Stomach (tissue), 4 donors: ENCODE data around the gene PSG5.

Experiments used
- CTCF ChIP-seq, 7 experiments: fragments of 450-650 bp in 4 of 7; fragments of 200-600 bp in 3 of 7; sonication (generic) in 3 of 7; IDR thresholded peaks; one replicate each; pipeline ENCODE4 v1.5.1; 2016 to 2019; ENCODE audit warnings: antibody characterized with exemption in 7 of 7, control low read depth in 2 of 7, mild to moderate bottlenecking in 1 of 7
- EP300 ChIP-seq: sonication (generic); formaldehyde crosslinking; IDR thresholded peaks from one replicate; pipeline ENCODE4 v1.6.1; 2017; ENCODE audit warnings: antibody characterized with exemption

- TF ChIP-seq EP300 = no peak
- no peak for TF ChIP-seq CTCF (IDR thresholded peaks at IDR 0.05)
Observed at GRCh38 chr19:43148233-43148632, 38.1 kb downstream of the PSG5 start.
